Measurements from ENCODE around the gene SMIM44. TPM values are rescaled to one million over a fixed set of nuclear protein-coding genes. Genes with fewer than 3 reads are reported as not detected.
A peak's percentile ranks its signal among the peaks of the same experiment; 100 is the strongest.

Gene SMIM44
- total and polyA plus RNA-seq, 9 of the 15 experiments (the other 6 are each of a cell fraction or from before 2014, with no cell fraction given) = not detected

DNA sequence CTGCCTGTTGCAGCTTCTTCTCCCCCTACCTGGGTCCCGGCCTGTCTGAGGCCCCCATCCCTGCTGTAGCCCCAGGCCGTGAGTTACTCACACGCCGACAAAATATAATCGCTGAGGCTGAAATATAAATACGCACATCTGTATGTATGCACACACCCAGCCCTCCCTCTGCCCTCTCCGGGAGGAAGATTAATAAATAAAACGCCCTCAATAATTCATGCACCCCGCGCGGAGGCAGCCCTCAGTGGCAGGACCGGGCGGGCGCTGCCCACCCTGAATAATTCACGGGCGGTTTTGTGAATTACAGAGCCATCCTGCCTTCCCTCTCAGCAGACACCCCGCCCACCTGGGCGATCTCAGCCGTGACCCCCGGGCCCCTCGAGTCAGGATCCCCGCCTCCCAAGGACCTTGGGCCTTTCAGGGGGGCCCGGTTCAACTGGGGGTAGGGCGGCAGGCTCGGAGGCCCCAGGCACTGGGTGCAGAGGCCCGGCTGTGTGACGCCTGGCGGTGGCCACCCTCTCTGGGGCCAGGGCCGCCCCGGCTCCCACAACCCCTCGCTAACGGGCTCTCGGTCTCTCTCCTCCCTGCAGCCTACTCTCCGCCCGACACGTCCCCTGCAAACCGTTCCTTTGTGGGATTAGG lies 27.2 kb downstream of the SMIM44 start:
- in situ Hi-C loops (cut with MboI) = no loop called here
- H3K4me2 ChIP-seq (ENCODE audit: insufficient read depth, low read length) = no peak overlapping the region
- peaks cover 98% of the 10 kb centered on the region for H3K36me3 ChIP-seq (ENCODE audit: control insufficient read depth, insufficient read depth, low read length)
- 94% methylated on average over 18 of the region's 37 CpGs for WGBS (ENCODE audit: insufficient coverage, low coverage, missing lambda C conversion rate)
- H3K27me3 ChIP-seq (ENCODE audit: control insufficient read depth in 2 of 2, insufficient read depth in 2 of 2, low read length in 2 of 2) = no peaks in the 10 kb centered on the region
- H3K9me3 ChIP-seq (replicated peaks; ENCODE audit: control insufficient read depth, insufficient read depth, low read depth, low read length) = no peaks in the 10 kb centered on the region
- CTCF ChIA-PET (ENCODE audit: low intra/inter-chr PET ratio) = no interaction called here
- DNase-seq (ENCODE audit: extremely low read depth in 1 of 4, low spot score in 3 of 4) (peak in 1 of 4 experiments; percentile 14), ATAC-seq (no peak), FAIRE-seq (no peak)
- peaks cover 8% of the 10 kb centered on the region for H4K20me1 ChIP-seq (replicated peaks; ENCODE audit: control insufficient read depth, insufficient read depth, low read length)
- H3K9me1 ChIP-seq (ENCODE audit: control insufficient read depth, insufficient read depth, low read length) = no peaks in the 10 kb centered on the region
- H3K4me1 ChIP-seq (replicated peaks in 1 of 2; ENCODE audit: control insufficient read depth in 2 of 2, insufficient read depth in 2 of 2, low read length in 2 of 2) = peaks cover 0 to 51% of the 10 kb centered on the region in 2 experiments; a peak in 2 of 5 replicates
- intact Hi-C loops (cut with micrococcal nuclease) = no loop called here
- peaks cover 5% of the 10 kb centered on the region; the same call in 2 of the 3 replicates for H3K79me2 ChIP-seq (ENCODE audit: control insufficient read depth, insufficient read depth, low read length)
- H3K4me3 ChIP-seq = no peak overlapping the region
- no peak overlapping the region for H3K27ac ChIP-seq (ENCODE audit: extremely low read depth, low read depth, low read length)
- POLR2A ChIA-PET = interaction anchor here (0.6 kb wide), 1 partner anchor 57 kb away, joined by 3 read pairs; no protein-coding TSS in a partner anchor
- no peak overlapping the region for H2AFZ ChIP-seq (ENCODE audit: low read depth, low read length)
- no TSS peak for BruUV-seq (replicated peaks)
- TF ChIP-seq RBM22 (IDR thresholded peaks at IDR 0.05; ENCODE audit: low read depth, low read length, poor library complexity, severe bottlenecking) (peak; percentile 95), POLR2G (IDR thresholded peaks at IDR 0.05; ENCODE audit: low read depth, low read length) (peak; percentile 61), ZNF12 (CRISPR knock-in tag; IDR thresholded peaks at IDR 0.05) (no peak), ZNF445 (CRISPR knock-in tag; IDR thresholded peaks at IDR 0.05; ENCODE audit: low read depth) (no peak)
- no peak overlapping the region for H3K9ac ChIP-seq (ENCODE audit: insufficient read depth in 1 of 2, low read depth in 2 of 2, low read length in 2 of 2)

DNA sequence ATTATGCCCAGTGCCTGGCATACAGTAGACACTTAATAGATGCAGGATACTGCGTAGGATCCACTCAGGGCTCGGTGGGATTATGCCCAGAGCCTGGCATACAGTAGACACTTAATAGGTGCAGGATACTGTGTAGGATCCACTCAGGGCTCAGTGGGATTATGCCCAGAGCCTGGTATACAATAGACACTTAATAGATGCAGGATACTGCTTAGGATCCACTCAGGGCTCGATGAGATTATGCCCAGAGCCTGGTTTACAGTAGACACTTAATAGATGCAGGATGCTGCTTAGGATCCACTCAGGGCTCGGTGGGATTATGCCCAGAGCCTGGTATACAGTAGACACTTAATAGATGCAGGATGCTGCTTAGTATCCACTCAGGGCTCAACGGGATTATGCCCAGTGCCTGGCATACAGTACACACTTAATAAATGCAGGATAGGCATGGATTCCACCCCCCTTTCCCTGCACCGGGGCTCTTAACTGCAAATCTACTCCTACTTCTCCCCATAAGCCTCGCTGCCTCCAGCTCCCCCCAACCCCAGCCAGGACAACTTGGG lies 27.8 kb downstream of the SMIM44 start:
- no peak for FAIRE-seq
- no peak overlapping the region for H3K9ac ChIP-seq (ENCODE audit: insufficient read depth in 1 of 2, low read depth in 2 of 2, low read length in 2 of 2)
- H3K27me3 ChIP-seq (ENCODE audit: control insufficient read depth in 2 of 2, insufficient read depth in 2 of 2, low read length in 2 of 2) = no peaks in the 10 kb centered on the region
- H3K4me2 ChIP-seq (ENCODE audit: insufficient read depth, low read length) = no peak overlapping the region
- ATAC-seq = no peak
- no TSS peak for BruUV-seq (replicated peaks)
- intact Hi-C loops (cut with micrococcal nuclease) (no loop called here), in situ Hi-C loops (cut with MboI) (no loop called here)
- H2AFZ ChIP-seq (ENCODE audit: low read depth, low read length) = no peak overlapping the region
- DNase-seq (ENCODE audit: extremely low read depth in 1 of 4, low spot score in 3 of 4) = peak in 1 of 4 experiments; percentile 10
- WGBS (ENCODE audit: insufficient coverage, low coverage, missing lambda C conversion rate) = 84% methylated on average over 7 of the region's 7 CpGs
- no peak overlapping the region for H3K27ac ChIP-seq (ENCODE audit: extremely low read depth, low read depth, low read length)
- peaks cover 3 to 53% of the 10 kb centered on the region in 2 experiments; a peak in 2 of 5 replicates for H3K4me1 ChIP-seq (replicated peaks in 1 of 2; ENCODE audit: control insufficient read depth in 2 of 2, insufficient read depth in 2 of 2, low read length in 2 of 2)
- no peaks in the 10 kb centered on the region for H3K9me1 ChIP-seq (ENCODE audit: control insufficient read depth, insufficient read depth, low read length)
- no peak overlapping the region for H3K4me3 ChIP-seq
- peak; percentile 99 for TF ChIP-seq ZKSCAN8 (CRISPR knock-in tag; IDR thresholded peaks at IDR 0.05)
- 0 out of 2 replicates have a peak, but pooled peaks have one; percentile 11 for TF ChIP-seq POLR2A (conservative IDR thresholded peaks at IDR 0.05)
- no peak for TF ChIP-seq HEY1 (CRISPR knock-in tag; IDR thresholded peaks at IDR 0.05; ENCODE audit: borderline replicate concordance)
- no peak for TF ChIP-seq BRCA1 (IDR thresholded peaks at IDR 0.05)
- TF ChIP-seq BRCA1 (CRISPR knock-in tag; IDR thresholded peaks at IDR 0.05) = no peak
- TF ChIP-seq ADNP (tag; IDR thresholded peaks at IDR 0.05) = peak; percentile 73; the same call in 1 of the 2 replicates
- no peak for TF ChIP-seq NUFIP1 (IDR thresholded peaks at IDR 0.05; ENCODE audit: partially characterized antibody)
- no peak for TF ChIP-seq NRF1 (conservative IDR thresholded peaks at IDR 0.05 in 1 of 2, IDR thresholded peaks at IDR 0.05 in 1 of 2)
- TF ChIP-seq HMG20A (CRISPR knock-in tag; conservative IDR thresholded peaks at IDR 0.05) = no peak
- peaks cover 98% of the 10 kb centered on the region for H3K36me3 ChIP-seq (ENCODE audit: control insufficient read depth, insufficient read depth, low read length)
- H3K79me2 ChIP-seq (ENCODE audit: control insufficient read depth, insufficient read depth, low read length) = peaks cover 5% of the 10 kb centered on the region; the same call in 2 of the 3 replicates
- H4K20me1 ChIP-seq (replicated peaks; ENCODE audit: control insufficient read depth, insufficient read depth, low read length) = peaks cover 8% of the 10 kb centered on the region
- no peaks in the 10 kb centered on the region for H3K9me3 ChIP-seq (replicated peaks; ENCODE audit: control insufficient read depth, insufficient read depth, low read depth, low read length)
- POLR2A ChIA-PET = interaction anchor here (0.6 kb wide), 1 partner anchor 58 kb away, joined by 3 read pairs; no protein-coding TSS in a partner anchor
- CTCF ChIA-PET (ENCODE audit: low intra/inter-chr PET ratio) = no interaction called here

All from K562 (cell line).